ENCODE data around the gene AKAIN1. TPM values are rescaled to one million over a fixed set of nuclear protein-coding genes. Genes with fewer than 3 reads are reported as not detected.

Gene AKAIN1
- polyA plus RNA-seq, 5 donors: not detected

GRCh38 chr18:5095239-5095638 lies 101.8 kb downstream of the AKAIN1 start:
- no peak for DNase-seq

- no peak for DNase-seq
These were observed 103.2 kb downstream of the AKAIN1 start for GRCh38 chr18:5093902-5094301.

Other genes starting within 250 kb of the AKAIN1 start
- 10 to 100 TPM; 19.3 to 24.8 (median 22.9) TPM for gene ZBTB14, start 98.5 kb upstream of the AKAIN1 start, polyA plus RNA-seq (ENCODE audit: insufficient read depth in 1 of 5, insufficient read length in 5 of 5, low replicate concordance in 1 of 5)

Data from right lung (tissue), 5 donors.